Measurements from ENCODE around the gene NRCAM. TPM values are rescaled to one million over a fixed set of nuclear protein-coding genes. Genes with fewer than 3 reads are reported as not detected.
"Not testable (repeated sequence)": the region's sequence is repeated elsewhere in the genome, so short reads cannot be mapped to it uniquely, and the experiment has no call there.

Gene NRCAM
- total and polyA plus RNA-seq, 2 of the 8 experiments (the other 6 are each of a cell fraction or from before 2014, with no cell fraction given): 2.7 to 3.8 TPM

DNA sequence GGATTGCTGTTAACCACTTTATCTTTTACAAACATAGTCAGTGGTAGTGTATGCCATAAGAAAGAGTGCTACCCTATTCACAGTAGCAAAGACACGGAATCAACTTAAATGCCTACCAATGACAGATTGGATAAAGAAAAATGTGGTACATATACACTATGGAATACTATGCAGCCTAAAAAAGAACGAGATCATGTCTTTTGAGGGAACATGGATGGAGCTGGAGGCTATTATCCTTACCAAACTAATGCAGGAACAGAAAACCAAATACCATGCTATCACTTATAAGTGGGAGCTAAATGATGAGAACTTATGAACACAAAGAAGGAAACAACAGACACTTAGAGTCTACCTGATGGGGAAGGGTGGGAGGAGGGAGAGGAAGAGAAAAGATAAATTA, 10.1 kb upstream of the NRCAM start:
- H3K4me3 ChIP-seq (ENCODE audit: extremely low read depth in 1 of 4, insufficient read depth in 2 of 4, low read depth in 3 of 4, low read length in 4 of 4); H3K4me2 ChIP-seq (ENCODE audit: insufficient read depth in 1 of 2, low read depth in 2 of 2, low read length in 2 of 2); H4K5ac ChIP-seq (ENCODE audit: insufficient read length, low read depth, low read length); H4K8ac ChIP-seq (ENCODE audit: extremely low read depth, insufficient read depth, low read length); H2BK120ac ChIP-seq (replicated peaks; ENCODE audit: low read depth, low read length); H3K23ac ChIP-seq (ENCODE audit: insufficient read length); H2AFZ ChIP-seq (ENCODE audit: low read length); H3K9me3 ChIP-seq (ENCODE audit: insufficient read depth in 2 of 2, low read depth in 1 of 2, low read length in 1 of 2); H2BK15ac ChIP-seq (ENCODE audit: low read length); H3K27me3 ChIP-seq (replicated peaks in 1 of 4; ENCODE audit: control insufficient read depth in 3 of 4, extremely low read depth in 1 of 4, insufficient read depth in 3 of 4, low read length in 3 of 4); H2AK5ac ChIP-seq (ENCODE audit: low read depth, low read length); H4K20me1 ChIP-seq (replicated peaks in 1 of 2; ENCODE audit: control insufficient read depth in 1 of 2, insufficient read depth in 2 of 2, low read length in 2 of 2); H2BK12ac ChIP-seq (ENCODE audit: low read depth, low read length); POLR2A ChIA-PET (ENCODE audit: partially characterized antibody); H3K23me2 ChIP-seq (ENCODE audit: low read depth, low read length); H3K79me1 ChIP-seq (ENCODE audit: low read depth, low read length); H2BK20ac ChIP-seq (ENCODE audit: low read length); DNase-seq (ENCODE audit: low read depth in 1 of 2, low spot score in 2 of 2); H3K9ac ChIP-seq (replicated peaks in 1 of 4; ENCODE audit: extremely low read depth in 1 of 4, low read depth in 3 of 4, low read length in 3 of 4); H3K27ac ChIP-seq (ENCODE audit: low read depth, low read length); H4K91ac ChIP-seq (replicated peaks; ENCODE audit: insufficient read length, low read length); H3K18ac ChIP-seq (ENCODE audit: extremely low read depth, low read length); H3K14ac ChIP-seq (ENCODE audit: insufficient read length); H3K56ac ChIP-seq (replicated peaks; ENCODE audit: insufficient read length, low read depth, low read length); H3K4me1 ChIP-seq (replicated peaks in 1 of 4; ENCODE audit: control insufficient read depth in 3 of 4, insufficient read depth in 4 of 4, low read length in 3 of 4); H3K36me3 ChIP-seq (ENCODE audit: control insufficient read depth in 2 of 4, insufficient read depth in 4 of 4, low read length in 3 of 4); H3K4ac ChIP-seq (replicated peaks; ENCODE audit: insufficient read length, low read depth, low read length); FAIRE-seq; H3K79me2 ChIP-seq (ENCODE audit: control insufficient read depth in 1 of 2, insufficient read depth in 2 of 2, low read length in 2 of 2); H2BK5ac ChIP-seq (ENCODE audit: low read depth, low read length): not testable (repeated sequence)
- CTCF ChIA-PET (ENCODE audit: partially characterized antibody): interaction anchor here (0.8 to 6.3 kb wide), 3 partner anchors 11 to 30 kb away, joined by 3 to 42 read pairs (median 12); no protein-coding TSS in a partner anchor
- WGBS, 2 experiments (ENCODE audit: extremely low coverage in 1 of 2, insufficient coverage in 1 of 2, insufficient read length in 1 of 2, insufficient replicate concordance in 2 of 2, low coverage in 1 of 2, low lambda C conversion rate in 2 of 2, missing lambda C conversion rate in 1 of 2): 77% methylated on average over 2 of the region's 2 CpGs; no CpG with 5 or more reads in 1 of the 2 experiments

Measured in H1 (cell line).